ENCODE data around the gene PANX1.

The PANX1 gene

DNA sequence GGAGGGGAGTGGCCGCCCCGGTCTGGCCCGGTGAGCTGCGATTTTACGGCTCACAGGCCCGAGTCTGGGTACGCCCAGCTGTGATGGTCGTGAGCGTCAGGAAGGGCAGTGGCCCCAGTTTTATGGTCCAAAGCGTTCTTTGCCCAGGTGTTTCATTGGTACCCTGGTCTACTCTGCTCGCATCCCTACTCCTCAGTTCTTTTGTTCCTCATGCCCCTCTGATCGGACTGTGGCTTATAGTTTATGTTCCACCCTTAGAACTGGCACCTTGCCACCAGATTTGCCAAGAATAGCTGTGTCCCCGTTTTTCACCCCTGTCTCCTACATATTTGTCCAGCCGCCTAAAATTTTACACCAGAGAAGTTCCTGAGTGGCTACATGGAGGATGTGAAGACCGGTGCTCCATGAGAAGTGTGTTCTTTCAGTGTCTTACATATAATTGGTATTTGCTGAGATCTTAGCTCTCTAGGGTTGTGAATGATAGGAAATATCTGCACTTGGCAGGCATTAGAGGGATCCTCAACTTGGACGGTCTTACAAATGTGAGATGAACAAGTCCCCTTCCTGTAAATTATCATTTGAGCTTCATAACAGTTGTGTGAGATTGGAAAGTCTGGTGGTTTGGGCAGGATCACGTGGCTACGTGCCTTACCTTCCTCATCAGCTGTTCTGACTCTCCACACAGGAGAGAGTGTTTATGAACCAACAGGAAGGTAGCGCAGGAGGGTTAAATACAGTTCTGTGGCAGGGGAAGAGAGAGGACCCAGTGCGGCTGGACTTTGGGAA is 1.1 kb downstream of the PANX1 start:
- no peaks in the 10 kb centered on the region for H3F3A ChIP-seq (ENCODE audit: insufficient read depth, low read length)
- peak overlapping the region; percentile 83 for H3K9ac ChIP-seq (ENCODE audit: low read length)
- no peaks in the 10 kb centered on the region for H3K36me3 ChIP-seq (ENCODE audit: insufficient read depth, low read length)
- H4K20me1 ChIP-seq (ENCODE audit: insufficient read depth, low read length) = no peaks in the 10 kb centered on the region
- H3K4me1 ChIP-seq (ENCODE audit: insufficient read depth, low read length, severe bottlenecking) = peaks cover 31% of the 10 kb centered on the region
- no peak overlapping the region for H2AFZ ChIP-seq (ENCODE audit: low read length)
- H3K27me3 ChIP-seq (ENCODE audit: insufficient read depth, low read length) = no peaks in the 10 kb centered on the region
- peak overlapping the region; percentile 83 for H3K4me3 ChIP-seq (ENCODE audit: low read depth, low read length, poor library complexity, severe bottlenecking)
- H3K9me2 ChIP-seq (ENCODE audit: low read depth, low read length) = no peaks in the 10 kb centered on the region
- H3K9me3 ChIP-seq (ENCODE audit: low read length) = no peaks in the 10 kb centered on the region
- no peak overlapping the region for H3K27ac ChIP-seq (ENCODE audit: low read depth, low read length, poor library complexity, severe bottlenecking)
- H3K79me2 ChIP-seq (ENCODE audit: insufficient read depth, low read length) = 0 out of 2 replicates have a peak, but pooled peaks cover 3% of the 10 kb centered on the region
- H3K4me2 ChIP-seq (ENCODE audit: low read length) = peak overlapping the region; percentile 97
- no peak for TF ChIP-seq EZH2 (IDR thresholded peaks at IDR 0.05; ENCODE audit: borderline replicate concordance, low read length)
- TF ChIP-seq CTCF (IDR thresholded peaks at IDR 0.05; ENCODE audit: low read length) = no peak

- H3K36me3 ChIP-seq (ENCODE audit: insufficient read depth, low read length) = no peaks in the 10 kb centered on the region
- peak overlapping the region; percentile 83 for H3K4me3 ChIP-seq (ENCODE audit: low read depth, low read length, poor library complexity, severe bottlenecking)
- peaks cover 31% of the 10 kb centered on the region for H3K4me1 ChIP-seq (ENCODE audit: insufficient read depth, low read length, severe bottlenecking)
- no peaks in the 10 kb centered on the region for H4K20me1 ChIP-seq (ENCODE audit: insufficient read depth, low read length)
- no peak overlapping the region for H2AFZ ChIP-seq (ENCODE audit: low read length)
- H3K27ac ChIP-seq (ENCODE audit: low read depth, low read length, poor library complexity, severe bottlenecking) = no peak overlapping the region
- no peaks in the 10 kb centered on the region for H3K9me2 ChIP-seq (ENCODE audit: low read depth, low read length)
- H3K9me3 ChIP-seq (ENCODE audit: low read length) = no peaks in the 10 kb centered on the region
- no peaks in the 10 kb centered on the region for H3F3A ChIP-seq (ENCODE audit: insufficient read depth, low read length)
- TF ChIP-seq CTCF (IDR thresholded peaks at IDR 0.05; ENCODE audit: low read length) (no peak), EZH2 (IDR thresholded peaks at IDR 0.05; ENCODE audit: borderline replicate concordance, low read length) (no peak)
- no peak overlapping the region; the same call in 1 of the 2 replicates for H3K9ac ChIP-seq (ENCODE audit: low read length)
- 0 out of 2 replicates have a peak, but pooled peaks cover 7% of the 10 kb centered on the region for H3K79me2 ChIP-seq (ENCODE audit: insufficient read depth, low read length)
- H3K27me3 ChIP-seq (ENCODE audit: insufficient read depth, low read length) = no peaks in the 10 kb centered on the region
- H3K4me2 ChIP-seq (ENCODE audit: low read length) = peak overlapping the region; percentile 97
Observed at GRCh38 chr11:94130298-94131046, 1.8 kb downstream of the PANX1 start.

GRCh38 chr11:94131047-94131717 is 2.5 kb downstream of the PANX1 start:
- no peaks in the 10 kb centered on the region for H3K27me3 ChIP-seq (ENCODE audit: insufficient read depth, low read length)
- H3K4me3 ChIP-seq (ENCODE audit: low read depth, low read length, poor library complexity, severe bottlenecking) = peak overlapping the region; percentile 83
- H3K27ac ChIP-seq (ENCODE audit: low read depth, low read length, poor library complexity, severe bottlenecking) = no peak overlapping the region
- no peak overlapping the region for H2AFZ ChIP-seq (ENCODE audit: low read length)
- no peaks in the 10 kb centered on the region for H3K9me3 ChIP-seq (ENCODE audit: low read length)
- H3K79me2 ChIP-seq (ENCODE audit: insufficient read depth, low read length) = 0 out of 2 replicates have a peak, but pooled peaks cover 7% of the 10 kb centered on the region
- H4K20me1 ChIP-seq (ENCODE audit: insufficient read depth, low read length) = no peaks in the 10 kb centered on the region
- H3K4me1 ChIP-seq (ENCODE audit: insufficient read depth, low read length, severe bottlenecking) = peaks cover 31% of the 10 kb centered on the region
- H3F3A ChIP-seq (ENCODE audit: insufficient read depth, low read length) = no peaks in the 10 kb centered on the region
- H3K9ac ChIP-seq (ENCODE audit: low read length) = no peak overlapping the region
- H3K9me2 ChIP-seq (ENCODE audit: low read depth, low read length) = no peaks in the 10 kb centered on the region
- TF ChIP-seq EZH2 (IDR thresholded peaks at IDR 0.05; ENCODE audit: borderline replicate concordance, low read length) (no peak), CTCF (IDR thresholded peaks at IDR 0.05; ENCODE audit: low read length) (no peak)
- peak overlapping the region; percentile 97; the same call in 1 of the 2 replicates for H3K4me2 ChIP-seq (ENCODE audit: low read length)
- H3K36me3 ChIP-seq (ENCODE audit: insufficient read depth, low read length) = no peaks in the 10 kb centered on the region

Measured in OCI-LY1 (cell line).